ENCODE results near the gene SGTA.

DNA sequence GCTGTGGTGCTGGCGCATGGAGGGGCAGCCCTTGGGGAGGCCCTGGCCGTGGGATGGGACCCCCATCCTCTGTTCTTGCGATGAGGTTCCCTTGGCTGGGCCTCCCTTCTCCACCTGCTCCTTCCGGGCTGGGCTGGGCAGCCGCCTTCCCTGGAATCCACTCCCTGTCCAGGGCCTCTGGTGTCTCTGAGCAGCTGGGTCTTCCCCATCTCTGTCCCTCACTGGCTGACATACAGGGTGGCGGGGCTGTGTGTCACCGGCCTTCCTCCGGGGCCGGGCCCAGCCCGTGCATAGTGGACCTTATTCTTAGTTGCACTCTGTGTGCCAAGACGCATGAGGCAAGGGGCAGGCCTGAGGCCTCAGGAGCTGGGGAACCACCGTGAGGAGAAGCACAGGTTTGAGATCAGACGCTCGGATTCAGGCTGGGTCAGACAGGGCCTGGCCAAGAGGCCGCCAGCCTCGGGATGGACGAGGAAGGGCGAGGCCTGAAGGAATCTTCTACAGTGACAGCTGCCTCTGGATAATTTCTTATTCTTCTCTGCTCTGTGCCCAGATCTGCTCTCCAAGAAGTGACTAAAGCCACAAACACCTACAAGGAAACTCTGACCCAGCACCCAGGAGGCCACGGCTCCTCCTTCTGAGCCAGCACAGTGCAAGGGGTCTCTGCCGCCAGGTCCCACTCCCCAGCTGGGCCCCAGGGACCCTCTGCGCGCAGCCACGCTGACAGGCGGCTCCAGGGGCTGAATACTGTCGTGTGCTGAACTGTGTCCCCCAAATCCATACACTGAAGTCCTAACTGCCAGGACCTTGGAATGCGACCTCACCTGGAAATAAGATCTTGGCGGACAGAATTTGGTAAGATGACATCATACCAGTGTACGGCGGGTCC lies 11.0 kb downstream of the SGTA start:
- TF ChIP-seq POLR2A (IDR thresholded peaks at IDR 0.05; ENCODE audit: low read depth, low read length) (no peak), POU2F2 (IDR thresholded peaks at IDR 0.05; ENCODE audit: low read depth, low read length) (no peak), POLR2AphosphoS5 (IDR thresholded peaks at IDR 0.05; ENCODE audit: low read depth, low read length) (no peak), SPI1 (IDR thresholded peaks at IDR 0.05; ENCODE audit: low read depth, low read length) (no peak)

Measured in GM12891 (cell line).